Middle frontal gyrus (tissue), 1 donor: ENCODE data around the gene MAPRE3.
"Not testable (repeated sequence)": the region's sequence is repeated elsewhere in the genome, so short reads cannot be mapped to it uniquely, and the experiment has no call there.

ENCODE experiments used
- DNase-seq: peaks from one replicate; pipeline ENCODE4 v3.0.0-alpha.2; 2015; ENCODE audit warnings: low spot score; ENCODE audit errors: extremely low spot score

MAPRE3 gene

DNA sequence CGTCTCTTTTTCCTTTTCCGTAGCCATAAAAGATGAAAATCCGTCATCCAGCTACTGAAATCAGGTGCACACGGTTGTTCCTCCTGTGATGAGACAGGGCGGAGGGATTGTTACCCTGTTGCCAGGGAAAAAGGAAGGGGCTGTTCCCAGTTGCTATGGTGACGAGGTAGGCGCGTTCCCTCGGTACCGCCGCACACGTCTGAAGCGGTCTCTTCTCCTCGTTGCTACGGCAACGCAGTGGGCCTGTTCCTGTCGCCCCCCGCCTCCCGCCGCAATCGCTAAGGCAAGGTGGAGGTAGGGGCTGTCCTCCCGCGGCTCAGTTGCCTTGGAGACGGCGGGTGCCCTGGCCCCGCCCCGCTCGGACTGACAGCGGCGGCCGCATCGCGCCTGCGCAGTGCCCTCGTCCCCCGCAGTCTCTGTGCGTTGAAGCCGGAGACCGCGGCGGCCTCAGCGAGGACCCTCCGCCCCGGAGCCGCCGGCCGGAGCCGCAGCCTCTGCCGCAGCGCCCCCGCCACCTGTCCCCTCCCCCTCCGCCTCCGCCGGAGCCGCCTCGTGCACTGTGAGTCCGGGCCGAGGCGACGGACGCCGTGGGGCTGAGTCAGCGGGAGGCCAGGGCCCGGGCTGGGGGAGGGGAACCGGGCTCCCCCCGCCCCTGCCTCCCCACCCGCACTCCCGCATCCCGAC, at the start of gene MAPRE3:
Gene MAPRE3 (plus strand): TSS at position 394 of the 684 bp plus-strand sequence. CDS start 51,582 bp downstream, outside the sequence.
- peak; percentile 75 for DNase-seq

GRCh38 chr2:26921323-26921722, 49.1 kb upstream of the MAPRE3 start:
- DNase-seq, result no peak

DNA sequence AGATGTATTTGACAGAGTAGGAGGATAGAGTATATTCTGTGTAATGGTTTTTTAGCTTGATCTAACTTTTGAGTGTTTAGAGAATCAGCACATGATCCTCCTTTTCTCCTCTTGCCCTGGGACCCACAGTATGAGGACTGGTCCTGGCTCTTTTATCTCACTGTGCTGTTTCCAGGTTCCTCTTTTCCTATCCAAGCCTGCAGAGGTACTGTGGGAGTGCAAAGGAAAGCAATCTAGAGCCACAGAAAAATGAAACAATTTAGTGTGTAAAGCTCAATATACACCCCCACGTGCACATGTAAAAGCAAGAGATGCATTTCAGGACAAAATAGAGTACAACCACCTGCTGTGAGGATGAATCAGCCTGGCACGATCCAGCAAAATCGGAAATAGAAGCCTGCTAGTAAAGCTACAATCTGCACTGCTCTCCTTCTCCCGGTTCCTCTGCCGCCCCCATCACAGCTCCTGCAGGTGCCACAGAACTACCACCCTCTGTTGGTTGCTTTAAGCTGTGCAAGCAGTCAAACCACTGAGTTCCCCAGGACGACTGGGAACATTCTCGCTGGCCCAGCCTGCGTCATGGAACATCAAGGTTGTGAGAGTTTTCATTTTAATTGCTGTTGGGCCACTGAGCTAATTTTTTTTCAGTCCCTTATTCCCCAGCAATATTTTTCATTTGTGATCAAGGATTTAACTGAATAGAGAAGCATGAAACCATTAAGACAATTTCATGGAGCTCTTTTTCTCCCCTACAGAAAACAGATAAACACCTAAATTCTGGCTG, 47.8 kb upstream of the MAPRE3 start:
- DNase-seq, result peak; percentile 76

- DNase-seq, result not testable (repeated sequence)
These were observed 47.3 kb upstream of the MAPRE3 start for GRCh38 chr2:26923189-26923466.

DNA sequence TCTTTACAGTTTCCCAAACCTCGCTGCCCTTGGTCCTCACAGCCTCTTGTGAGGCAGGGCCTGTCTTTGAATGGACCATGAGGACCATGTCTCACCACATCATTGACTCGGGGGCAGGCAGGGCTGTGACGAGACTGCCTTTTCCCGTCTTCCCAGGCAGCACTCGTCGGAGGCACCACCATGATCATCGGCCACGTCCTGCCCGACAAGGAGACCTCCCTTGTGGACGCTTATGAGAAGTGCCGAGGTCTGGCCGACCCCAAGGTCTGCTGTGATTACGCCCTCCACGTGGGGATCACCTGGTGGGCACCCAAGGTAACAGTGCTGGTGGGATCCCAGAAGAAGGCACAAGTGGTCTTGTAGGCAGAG, 45.7 kb upstream of the MAPRE3 start:
- DNase-seq, result no peak

DNA sequence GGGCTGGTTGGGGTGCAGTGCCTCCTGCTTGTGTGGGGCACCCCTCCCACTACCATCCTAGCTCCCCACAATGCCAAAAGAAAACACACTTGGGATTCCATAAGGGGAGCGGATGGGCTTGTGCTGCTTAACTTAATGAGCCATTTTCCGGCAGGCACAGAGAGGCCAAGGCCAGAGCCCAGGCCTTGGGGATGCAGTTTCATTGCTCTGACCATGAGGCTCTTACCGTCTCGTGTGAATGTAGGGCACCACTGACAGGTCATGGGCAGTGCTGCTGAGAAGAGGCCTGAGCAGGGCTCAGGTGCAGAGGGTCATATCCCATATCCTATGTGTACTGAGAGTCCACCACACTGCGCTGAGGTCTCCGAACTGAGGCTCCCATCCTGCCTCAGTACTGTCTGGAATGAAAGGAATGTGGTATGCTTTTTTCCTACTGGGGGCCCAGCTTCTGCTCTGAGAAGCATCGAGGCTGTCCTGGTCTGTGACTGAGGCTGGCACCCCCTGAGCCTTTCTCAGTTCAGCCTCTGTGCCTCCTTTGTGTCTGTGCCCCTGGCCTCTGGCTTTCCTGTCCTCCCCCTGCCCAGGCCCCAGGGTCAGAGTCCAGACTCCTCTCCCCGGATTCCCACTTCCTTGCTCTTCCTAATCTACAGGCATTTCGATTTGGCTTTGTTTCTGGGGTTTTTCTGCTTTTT, 45.2 kb upstream of the MAPRE3 start:
- no peak for DNase-seq

GRCh38 chr2:26927221-26927620, 43.2 kb upstream of the MAPRE3 start:
- no peak for DNase-seq

DNA sequence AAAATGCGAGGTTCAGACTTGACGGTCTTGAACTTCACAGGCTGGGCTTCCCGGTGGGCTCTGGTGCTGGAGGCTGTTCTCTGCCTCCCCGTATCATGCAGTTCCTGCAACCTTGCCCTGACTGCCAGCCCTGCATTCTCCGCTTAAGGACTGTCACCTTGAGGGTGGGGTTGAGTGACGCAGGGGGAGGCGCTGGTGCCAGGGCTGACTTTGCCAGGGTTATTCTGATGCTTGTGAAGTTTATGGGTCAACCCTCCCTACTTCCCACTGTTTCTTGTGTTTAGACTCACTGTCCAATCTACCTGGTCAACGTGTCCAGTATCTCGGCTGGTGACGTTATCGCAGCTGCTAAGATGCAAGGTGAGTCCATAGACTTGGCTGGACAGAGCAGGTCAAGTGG, 37.5 kb upstream of the MAPRE3 start:
- no peak for DNase-seq

DNA sequence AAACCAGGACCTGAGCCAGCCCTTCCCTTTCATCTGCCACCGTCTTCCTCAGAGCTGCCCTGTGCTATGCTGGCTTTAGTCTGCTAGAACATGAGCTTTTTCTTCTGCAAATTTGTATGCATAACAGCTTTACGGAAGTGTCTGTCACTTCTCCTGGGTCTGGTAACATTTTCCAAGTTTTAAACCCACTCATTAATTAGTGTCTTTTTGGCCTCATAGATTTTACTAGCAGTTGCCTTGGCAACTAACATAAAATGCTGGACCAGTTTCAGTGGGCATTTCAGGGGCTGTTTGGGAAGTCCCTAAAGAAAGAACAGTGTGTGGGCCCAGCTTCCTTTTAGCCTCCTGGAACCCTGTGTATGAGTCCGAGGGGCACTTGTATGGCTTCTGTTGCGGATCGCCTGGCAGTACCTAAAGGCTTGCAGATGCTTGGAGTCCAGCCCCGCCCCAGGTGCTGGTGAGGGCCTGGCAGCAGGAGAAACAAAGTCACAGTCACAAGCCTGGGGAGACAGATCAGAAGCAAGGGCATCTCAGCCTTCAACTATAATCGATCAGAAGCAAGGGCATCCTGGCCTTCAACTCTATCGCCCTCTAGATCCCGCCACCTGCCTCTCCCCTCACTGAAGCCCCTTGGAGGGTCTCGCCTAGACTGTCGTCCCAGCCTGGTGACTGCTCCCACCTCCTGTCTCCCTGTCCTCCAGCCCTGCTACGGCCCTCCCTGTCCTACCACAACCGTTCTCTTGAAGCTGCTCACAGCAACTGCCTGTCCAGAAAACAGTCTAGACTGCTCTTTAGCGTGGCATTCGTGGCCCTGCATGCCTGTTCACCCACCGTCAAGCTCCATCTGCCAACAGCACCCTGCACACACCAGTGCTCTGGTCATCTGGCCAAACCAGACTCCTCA, 36.8 kb upstream of the MAPRE3 start:
- DNase-seq, result no peak

- DNase-seq, result no peak
These were observed 36.1 kb upstream of the MAPRE3 start for GRCh38 chr2:26934335-26934724.

- DNase-seq, result no peak
These were observed 35.5 kb upstream of the MAPRE3 start for GRCh38 chr2:26934985-26935384.

DNA sequence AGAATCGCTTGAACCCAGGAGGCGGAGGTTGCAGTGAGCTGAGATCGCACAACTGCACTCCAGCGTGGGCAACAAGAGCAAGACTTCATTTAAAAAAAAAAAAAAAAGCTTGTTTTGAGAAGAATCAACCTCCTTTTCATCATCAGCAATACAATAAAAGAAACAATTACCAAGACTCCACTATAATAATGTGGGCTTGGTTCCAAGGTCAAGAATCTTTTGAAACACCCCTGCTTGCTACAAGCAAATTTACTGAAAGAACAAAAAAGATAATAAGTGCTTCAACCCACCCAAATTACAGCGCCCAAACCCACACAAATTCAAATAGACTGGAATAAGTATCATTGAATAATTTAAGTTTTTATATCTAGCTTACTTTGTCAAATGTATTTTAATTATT, 33.6 kb upstream of the MAPRE3 start:
- no peak for DNase-seq

- no peak for DNase-seq
These were observed 31.9 kb upstream of the MAPRE3 start for GRCh38 chr2:26938399-26939118.

- no peak for DNase-seq
These were observed 30.4 kb upstream of the MAPRE3 start for GRCh38 chr2:26940001-26940400.

- no peak for DNase-seq
These were observed 29.0 kb upstream of the MAPRE3 start for GRCh38 chr2:26941486-26941885.

DNA sequence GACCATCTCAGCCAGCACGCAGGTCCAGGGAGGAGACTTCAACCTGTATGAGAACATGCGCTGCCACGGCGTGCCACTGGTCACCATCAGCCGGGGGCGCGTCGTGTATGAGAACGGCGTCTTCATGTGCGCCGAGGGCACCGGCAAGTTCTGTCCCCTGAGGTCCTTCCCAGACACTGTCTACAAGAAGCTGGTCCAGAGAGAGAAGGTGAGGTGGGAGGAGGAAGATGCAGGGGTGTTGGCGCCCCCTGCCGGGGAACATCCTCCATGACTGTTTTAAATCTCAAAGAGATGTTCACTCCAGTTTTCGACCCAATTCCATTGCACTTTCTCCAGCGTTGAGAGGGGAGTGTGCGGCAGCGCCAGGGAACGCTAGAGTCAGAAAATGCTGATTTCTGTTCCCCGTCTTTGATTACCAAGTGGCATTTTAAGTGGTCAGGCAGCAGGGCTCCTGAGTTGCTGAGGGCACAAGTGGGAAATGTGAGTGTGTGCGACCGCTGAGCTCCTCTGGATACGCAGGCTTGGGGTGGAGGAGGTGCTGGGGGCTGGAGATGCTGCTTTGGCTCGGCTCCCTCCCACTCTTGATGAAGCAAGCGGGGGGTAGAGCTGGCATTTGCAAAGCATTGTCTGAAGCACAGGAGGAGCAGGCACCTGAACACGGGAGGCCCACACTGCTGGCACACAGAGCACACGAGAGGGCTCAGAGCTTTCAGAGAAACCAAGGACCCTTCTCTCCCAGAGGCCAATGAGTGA, 27.7 kb upstream of the MAPRE3 start:
- DNase-seq, result peak; percentile 21

GRCh38 chr2:26945991-26946750, 24.3 kb upstream of the MAPRE3 start:
- no peak for DNase-seq

DNA sequence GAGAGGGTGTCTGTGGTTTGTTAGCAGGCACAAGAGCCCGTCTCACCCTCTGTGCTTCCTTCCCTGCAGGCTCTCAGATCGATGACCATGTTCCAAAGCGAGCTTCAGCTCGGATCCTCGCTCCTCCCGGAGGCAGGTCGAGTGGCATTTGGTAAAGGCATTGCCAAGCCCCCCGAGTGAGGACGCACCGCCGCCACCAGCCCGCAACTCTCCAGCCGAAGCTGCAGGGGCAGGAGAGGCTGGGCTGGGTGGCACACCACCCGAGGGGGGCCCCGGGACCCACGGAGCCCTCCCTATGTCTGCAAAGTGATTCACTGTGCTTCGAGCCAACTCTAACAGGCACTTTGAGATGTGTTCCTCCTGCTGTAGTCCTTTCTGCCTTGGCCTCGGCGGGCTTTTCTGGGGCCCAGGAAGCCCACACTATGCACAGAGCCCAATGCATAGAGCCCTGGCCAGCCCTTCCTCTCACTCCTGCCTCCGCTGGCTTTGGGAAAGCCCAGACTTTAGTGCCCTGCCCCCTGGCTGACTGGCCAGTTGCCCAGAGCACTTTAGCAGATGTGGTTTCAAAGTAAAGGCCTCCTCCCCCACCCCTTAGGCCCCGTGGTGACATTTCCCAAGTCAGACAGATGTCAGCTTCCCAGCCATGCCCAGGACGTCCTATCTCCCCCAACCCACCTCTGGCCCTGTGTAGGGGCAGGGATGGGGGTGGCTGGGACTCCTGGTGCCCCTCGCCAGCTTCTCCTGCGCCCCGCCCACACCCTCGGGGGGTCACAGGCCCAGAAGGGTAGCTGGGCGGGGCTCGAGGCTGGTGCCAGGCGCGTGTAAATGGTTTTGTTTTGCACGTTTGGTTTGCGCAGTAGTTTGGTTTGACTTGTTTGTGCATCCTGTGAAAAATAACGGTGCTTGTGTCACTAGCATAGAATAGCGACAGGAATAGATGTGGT, 23.3 kb upstream of the MAPRE3 start:
- no peak for DNase-seq
